RPMI8226 (cell line): ENCODE data around the gene LRRC3C.
"Not testable (repeated sequence)": the region's sequence is repeated elsewhere in the genome, so short reads cannot be mapped to it uniquely, and the experiment has no call there.

Experiments
- DNase-seq: peaks from one replicate; pipeline ENCODE4 v3.0.0-alpha.2; 2015

Gene LRRC3C, protein sequence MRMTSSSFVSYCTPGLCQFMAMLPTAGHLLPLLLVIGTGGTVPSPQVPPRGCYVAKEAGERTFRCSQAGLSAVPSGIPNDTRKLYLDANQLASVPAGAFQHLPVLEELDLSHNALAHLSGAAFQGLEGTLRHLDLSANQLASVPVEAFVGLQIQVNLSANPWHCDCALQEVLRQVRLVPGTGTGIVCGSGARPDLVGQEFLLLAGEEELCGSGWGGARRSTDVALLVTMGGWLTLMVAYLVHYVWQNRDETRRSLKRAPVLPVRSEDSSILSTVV

DNA sequence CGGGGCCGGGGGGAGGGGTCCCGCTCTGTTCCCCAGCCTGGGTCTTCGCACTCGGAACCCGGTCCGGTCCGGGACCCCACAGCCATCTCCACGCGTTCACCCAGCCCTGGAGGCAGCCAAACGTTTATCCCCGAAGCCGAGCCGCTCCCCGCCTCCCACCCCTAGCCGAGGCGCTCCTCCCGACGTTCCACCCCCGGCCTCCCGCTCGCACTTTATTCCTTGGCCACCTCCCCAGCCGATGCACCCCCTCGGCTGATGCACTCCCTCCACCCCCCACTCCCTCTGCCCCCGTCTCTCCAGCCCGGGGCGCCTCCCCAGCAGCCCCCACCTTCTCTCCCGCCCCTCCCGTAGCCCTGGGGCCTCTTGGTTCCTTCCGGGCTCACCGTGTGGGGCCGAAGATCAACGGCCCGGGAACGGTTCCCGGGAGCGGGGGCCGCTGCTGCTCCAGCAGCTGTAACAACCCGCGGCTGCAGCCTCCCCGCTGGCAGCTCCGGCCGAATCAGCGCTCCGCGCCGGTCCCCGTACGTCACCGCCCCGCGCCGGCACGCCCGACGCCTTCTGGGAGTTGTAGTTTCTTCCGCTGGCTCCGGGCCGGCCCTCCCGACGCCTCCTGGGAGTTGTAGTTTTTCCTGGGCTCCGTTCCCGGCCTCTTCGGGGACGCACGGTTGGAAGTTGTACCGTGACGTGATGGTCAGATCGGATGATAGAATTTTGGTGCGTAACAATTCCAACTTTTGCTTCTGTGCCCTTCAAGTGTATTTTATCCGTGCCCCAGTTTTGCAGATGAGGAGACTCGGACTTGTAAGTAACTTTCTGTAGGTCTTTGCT lies at the start of gene LRRC3C, which contains the start of gene ORMDL3:
LRRC3C (plus strand) TSS at position 632 of the 828 bp plus-strand sequence. CDS start 13,792 bp downstream, outside the sequence.
ORMDL3 (minus strand) TSS at position 501 of the 828 bp plus-strand sequence. CDS start 3,398 bp downstream, outside the sequence.
- peak; percentile 94 for DNase-seq

DNA sequence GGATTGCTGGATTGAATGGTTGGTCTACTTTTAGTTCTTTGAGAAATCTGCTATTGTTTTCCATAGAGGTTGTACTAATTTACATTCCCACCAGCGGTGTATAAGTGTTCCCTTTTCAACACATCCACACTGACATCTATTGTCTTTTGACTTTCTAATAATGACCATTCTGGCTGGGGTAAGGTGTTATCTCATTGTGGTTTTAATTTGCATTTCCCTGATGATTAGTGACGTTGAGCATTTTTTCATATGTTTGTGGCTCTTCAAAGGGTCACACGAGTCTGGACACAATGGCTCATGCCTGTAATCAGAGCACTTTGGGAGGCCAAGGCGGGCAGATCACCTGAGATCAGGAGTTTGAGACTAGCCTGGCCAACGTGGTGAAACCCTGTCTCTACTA lies 41.4 kb upstream of the LRRC3C start:
- DNase-seq: not testable (repeated sequence)

DNA sequence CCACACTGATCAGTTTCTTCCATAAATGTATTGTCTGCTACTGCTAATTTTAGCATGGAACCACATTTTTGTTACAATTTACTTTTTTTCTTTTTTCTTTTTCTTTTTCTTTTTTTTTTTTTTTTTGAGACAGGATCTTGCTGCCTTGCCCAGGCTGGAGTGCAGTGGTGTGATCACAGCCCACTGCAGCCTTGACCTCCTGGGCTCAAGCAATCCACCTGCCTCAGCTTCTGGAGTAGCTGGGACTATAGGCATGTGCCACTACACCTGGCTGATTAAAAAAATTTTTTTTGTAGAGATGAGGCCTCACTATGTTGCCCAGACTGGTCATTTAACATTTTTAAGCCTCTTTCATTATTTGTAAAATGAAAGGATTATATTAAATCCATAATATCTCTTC lies 40.5 kb upstream of the LRRC3C start:
- DNase-seq: no peak

GRCh38 chr17:39889200-39889599 lies 38.3 kb upstream of the LRRC3C start:
- no peak for DNase-seq

DNA sequence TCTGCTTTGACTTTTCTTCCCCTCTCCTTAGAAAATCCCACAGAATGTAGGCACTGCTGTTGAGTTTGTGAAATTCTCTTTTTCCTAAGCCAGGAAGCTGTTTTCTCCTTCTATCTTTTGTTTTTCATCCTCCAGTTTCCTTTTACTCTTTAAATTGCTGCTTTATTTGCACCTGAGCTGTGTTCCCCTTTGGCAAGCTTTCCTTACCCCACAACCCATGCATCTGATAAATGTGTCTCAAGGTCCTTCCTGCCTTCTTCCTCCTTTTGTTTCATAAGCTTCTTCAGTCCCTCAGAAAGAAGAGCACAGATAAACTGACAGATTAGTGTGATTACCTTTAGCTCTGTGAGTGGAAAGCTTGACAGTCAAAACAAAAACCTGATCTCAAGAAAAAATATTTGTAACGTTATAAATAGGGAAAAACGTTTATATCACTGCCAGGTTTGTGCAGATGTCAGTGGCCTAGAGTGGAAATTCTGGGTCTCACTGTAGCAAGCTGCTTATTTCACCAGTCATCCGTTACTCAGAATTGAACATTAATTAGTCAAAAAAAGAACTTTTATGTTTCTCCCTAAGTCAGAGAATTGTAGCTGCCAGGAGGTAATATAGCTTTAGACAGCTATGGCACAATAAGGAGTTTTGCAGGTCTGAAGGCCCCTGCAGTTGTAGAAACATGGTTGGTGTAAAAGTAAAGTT lies 32.7 kb upstream of the LRRC3C start:
- no peak for DNase-seq

GRCh38 chr17:39898088-39898487 lies 29.4 kb upstream of the LRRC3C start:
- DNase-seq: no peak

DNA sequence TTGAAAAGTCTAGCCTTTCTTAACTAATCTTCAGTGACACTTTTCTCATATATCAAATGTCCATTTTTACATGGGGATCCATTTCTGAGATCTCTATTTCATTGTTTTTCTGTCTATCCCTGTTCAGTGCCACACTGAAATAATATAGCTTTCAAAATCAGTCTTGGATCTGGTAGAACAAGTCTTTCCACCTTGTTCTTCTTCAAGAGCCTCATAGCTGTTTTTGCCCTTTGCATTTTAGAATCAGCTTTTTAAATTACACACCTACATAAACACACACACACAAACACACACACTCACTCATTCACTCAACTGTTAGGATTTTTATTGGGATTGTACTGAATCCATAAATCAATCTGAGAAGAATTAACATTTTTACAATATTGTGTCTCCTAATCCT lies 28.3 kb upstream of the LRRC3C start:
- DNase-seq: no peak

- DNase-seq: not testable (repeated sequence)
Measured at GRCh38 chr17:39902027-39902426, 25.5 kb upstream of the LRRC3C start.

DNA sequence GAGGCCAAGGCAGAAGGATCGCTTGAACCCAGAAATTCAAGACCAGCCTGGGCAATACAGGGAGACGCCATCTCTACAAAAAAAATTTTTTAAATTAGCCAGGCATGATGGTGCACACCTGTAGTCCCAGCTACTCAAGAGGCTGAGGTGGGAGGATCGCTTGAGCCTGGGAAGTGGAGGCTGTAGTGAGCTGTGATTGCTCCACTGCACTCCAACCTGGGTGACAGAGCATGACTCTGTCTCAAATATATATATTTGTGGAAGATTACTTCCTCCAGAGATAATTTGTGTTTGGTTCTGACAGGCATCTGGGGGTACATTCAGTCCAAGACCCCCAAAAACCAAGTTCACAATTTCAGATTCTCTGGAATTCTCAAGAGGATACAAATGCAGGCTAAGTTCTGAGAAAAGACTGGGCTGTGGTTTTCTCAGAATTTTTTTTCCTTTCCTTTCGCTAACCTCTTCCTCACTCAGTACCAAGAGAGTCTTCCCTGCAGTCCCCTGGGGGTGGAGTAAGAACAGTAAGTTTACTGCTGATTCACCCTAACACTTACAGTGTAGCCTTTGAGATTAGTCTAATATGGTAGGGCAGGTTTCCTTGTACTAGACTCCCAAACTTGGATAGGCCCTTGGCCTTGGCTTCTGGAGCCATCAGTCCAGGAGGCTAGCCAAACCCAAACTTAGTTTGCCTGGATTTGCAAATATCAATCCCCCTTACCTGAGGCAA lies 24.2 kb upstream of the LRRC3C start:
- DNase-seq: no peak

GRCh38 chr17:39904990-39905288 lies 22.6 kb upstream of the LRRC3C start:
- no peak for DNase-seq

- DNase-seq: no peak
Measured at GRCh38 chr17:39908789-39909352, 18.7 kb upstream of the LRRC3C start.

- no peak for DNase-seq
Measured at GRCh38 chr17:39913989-39914388, 13.5 kb upstream of the LRRC3C start.

- no peak for DNase-seq
Measured at GRCh38 chr17:39915559-39915958, 12.0 kb upstream of the LRRC3C start.

- no peak for DNase-seq
Measured at GRCh38 chr17:39916918-39917317, 10.6 kb upstream of the LRRC3C start.

DNA sequence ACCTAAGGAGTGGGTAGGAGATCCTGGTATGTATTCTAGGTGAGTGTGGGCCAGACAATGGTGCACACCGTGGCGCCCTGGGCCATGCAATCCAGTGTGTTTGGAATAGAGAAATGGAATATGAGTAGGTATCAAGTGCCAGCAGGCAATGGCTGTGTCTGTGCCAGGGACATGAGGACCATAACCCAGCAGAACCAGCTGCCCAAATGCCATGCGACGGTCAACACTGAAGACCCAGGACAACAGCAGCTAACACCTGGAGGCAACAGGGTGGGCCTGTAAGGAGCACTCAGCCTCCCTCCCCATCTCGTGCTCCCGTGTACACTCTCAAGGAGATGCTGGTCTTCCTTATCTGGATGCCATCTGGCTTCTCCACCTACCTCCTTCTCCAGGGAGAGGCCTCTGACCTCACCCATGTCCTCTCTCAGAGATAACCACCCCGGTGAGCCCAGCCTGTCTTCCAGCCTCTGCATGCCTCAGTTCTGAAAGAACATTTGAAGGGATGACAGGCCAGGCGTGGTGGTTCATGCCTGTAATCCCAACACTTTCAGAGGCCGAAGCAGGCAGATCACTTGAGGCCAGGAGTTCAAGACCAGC lies 8.3 kb upstream of the LRRC3C start:
- DNase-seq: no peak

DNA sequence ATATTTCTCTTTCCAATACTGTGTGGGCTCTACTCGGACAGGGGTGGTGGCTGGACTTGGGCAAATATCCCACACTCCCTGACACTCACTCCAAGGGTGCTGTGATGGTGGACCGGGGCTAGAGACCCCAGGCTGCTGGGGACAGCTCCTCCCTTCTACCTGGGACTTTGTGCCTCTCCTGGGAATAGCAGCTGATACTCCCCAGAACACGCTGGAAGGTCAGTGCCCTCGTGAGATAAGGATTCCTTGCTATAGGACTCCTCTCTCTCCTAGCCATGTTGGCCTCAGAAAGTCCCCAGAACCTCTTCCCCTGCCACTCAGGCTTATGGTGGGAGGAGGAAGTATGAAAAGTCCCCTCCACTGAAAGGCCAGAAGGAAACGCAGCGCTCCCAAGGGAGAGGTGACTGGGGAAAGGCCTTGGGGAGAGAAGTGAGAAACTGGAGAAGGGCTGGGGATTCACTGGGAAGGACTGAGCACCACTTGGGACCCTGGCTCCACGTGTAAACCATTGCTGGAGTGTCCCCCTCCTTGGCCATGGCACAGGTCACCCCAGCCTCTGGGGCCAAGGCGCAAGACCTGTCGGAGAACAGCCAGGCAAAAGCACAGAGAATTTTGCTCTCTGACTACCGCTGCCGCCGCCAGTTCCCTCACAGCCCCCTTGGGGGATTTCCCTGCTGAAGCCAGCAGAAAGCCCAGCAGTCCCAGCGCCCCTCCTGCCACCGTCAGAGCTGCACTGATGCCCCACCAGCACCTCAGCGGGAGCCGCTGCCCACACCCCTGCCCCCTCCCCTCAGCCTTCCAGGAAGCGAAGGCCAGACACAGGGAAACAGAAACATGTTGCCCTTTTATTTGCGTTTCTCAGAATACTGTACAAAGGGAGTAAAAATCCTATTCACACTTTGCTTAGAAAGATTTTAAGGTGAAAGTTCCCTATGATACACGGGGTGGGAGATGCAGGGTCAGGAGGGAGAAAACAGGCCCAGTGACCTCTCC lies 7.0 kb upstream of the LRRC3C start:
- no peak for DNase-seq

GRCh38 chr17:39921323-39921722 lies 6.2 kb upstream of the LRRC3C start:
- no peak for DNase-seq

- DNase-seq: no peak
Measured at GRCh38 chr17:39922006-39922405, 5.5 kb upstream of the LRRC3C start.

DNA sequence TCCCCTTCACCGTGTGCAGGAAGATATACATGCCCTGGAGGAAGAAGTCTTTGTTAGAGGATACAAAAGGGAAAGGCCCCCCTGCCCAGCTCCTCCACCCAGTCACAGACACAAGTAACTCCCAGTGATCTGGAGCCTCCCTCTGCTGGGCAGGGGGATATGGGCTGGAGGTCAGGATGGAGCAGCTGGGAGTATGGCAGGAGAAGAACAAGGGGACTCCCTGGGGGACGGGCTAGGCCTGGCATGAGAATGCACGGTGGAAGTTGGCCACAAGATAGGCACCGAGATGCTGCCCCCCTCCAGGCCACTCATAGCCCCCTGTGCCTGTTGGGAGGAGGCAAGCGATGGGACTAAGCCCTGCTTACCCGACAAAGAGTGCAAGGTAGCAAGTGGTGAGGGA lies 4.3 kb upstream of the LRRC3C start:
- no peak for DNase-seq

DNA sequence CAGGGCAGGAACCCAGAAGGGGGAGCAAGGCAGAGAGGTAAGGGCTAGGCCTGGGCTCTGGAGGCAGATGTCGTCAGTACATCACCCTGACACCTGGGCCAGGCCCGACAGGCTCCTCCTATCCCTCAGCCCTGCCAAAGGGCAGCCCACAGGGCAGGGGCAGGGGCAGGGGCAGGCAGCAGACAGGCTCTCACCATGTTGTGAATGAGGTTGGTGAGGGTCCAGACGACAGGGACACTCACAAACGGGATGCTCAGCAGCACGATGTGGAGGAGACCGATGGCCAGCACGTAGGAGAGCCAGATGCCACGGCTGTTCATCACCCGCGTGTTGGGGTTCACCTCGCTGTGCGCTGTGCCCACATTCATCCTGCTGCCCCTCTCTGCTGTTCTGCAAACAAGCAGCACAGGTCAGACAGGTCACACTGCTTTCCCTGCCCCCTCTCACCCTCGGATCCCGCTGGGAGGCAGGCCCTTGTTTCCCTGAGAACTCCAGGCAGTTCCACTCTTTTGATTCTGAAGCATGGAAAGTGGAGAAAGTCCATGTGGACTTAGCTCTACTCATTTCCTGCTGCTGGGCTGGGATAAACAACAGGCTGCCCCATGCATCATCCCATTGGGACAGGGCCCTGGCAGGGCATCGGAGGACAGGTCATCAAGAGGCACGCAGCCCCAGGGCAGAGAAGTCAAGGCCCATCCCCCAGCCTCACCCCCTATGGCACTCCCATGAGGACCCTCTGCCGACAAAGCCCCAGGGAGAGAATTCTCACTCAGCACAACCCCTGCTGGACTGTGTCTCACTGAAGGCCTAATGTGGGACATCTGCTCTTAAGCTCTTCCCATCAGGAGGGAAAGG lies 3.5 kb upstream of the LRRC3C start:
- no peak for DNase-seq
